ENCODE data around the gene PHRF1. TPM values are rescaled to one million over a fixed set of nuclear protein-coding genes. Genes with fewer than 3 reads are reported as not detected.

Gene PHRF1
- total and polyA plus RNA-seq, 4 donors: 2.4 to 25.2 (median 18.8) TPM

DNA sequence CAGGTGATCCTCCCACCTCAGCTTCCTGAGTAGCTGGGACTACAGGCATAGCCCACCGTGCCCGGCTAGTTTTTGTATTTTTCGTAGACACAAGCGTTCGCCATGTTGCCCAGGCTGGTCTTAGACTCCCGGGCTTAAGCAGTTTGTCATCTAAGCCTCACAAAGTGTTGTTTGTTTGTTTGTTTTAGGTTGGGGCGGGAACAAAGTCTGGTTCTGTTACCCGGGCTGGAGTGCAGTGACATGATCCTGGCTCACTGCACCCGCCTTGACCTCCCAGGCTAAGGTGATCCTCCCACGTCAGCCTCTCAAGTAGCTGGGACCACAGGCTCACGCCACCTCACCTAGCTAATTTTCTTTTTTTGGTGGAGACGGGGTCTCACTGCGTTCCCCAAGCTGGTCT lies 26.9 kb downstream of the PHRF1 start (continued):
- TF ChIP-seq MAX (IDR thresholded peaks at IDR 0.05): no peak
- peak; percentile 41 to 54 for TF ChIP-seq RXRA (IDR thresholded peaks at IDR 0.05)
- TF ChIP-seq HNF4A (conservative IDR thresholded peaks at IDR 0.05): peak; percentile 46 to 61

DNA sequence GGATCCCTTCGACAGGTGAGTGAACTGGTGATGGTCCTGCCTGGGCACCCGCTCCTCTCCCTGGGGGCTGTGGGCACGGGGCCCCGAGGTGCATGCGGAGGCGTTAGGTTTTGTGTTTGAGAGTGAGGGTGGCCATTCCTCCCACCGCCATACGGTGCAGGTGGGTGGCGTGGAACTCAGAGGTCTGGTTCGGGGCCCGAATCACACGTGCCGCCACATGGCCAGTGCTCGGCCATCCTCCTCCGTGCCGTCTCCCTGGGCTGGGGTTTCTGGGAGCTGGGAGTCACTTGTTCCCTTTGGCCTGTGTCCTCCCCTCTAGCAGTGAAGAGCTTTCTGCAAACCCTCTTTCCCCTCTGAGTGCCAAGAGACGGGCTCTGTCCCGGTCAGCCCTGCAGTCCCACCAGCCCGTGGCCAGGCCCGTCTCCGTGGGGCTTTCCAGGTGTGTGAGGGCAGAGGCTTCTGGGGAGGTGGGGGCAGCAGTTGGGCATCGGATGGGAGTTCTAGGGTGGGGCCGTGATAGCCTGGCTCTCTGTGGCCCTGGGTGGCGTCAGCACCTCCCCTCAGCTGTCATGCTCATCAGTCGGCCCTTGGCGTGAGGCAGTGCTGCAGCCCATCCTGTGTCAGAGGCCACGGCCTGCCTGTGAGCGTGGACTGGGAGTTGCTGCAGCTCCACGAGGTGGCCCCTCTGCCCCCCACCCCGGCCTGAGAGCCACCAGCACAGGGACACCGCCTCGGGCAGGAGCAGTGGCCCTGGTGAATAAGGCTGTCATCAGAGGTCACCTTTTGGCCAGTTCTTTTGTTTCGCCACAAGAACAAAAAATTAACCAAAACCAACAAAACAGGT lies 29.2 kb downstream of the PHRF1 start:
- TF ChIP-seq, protein P1, sequence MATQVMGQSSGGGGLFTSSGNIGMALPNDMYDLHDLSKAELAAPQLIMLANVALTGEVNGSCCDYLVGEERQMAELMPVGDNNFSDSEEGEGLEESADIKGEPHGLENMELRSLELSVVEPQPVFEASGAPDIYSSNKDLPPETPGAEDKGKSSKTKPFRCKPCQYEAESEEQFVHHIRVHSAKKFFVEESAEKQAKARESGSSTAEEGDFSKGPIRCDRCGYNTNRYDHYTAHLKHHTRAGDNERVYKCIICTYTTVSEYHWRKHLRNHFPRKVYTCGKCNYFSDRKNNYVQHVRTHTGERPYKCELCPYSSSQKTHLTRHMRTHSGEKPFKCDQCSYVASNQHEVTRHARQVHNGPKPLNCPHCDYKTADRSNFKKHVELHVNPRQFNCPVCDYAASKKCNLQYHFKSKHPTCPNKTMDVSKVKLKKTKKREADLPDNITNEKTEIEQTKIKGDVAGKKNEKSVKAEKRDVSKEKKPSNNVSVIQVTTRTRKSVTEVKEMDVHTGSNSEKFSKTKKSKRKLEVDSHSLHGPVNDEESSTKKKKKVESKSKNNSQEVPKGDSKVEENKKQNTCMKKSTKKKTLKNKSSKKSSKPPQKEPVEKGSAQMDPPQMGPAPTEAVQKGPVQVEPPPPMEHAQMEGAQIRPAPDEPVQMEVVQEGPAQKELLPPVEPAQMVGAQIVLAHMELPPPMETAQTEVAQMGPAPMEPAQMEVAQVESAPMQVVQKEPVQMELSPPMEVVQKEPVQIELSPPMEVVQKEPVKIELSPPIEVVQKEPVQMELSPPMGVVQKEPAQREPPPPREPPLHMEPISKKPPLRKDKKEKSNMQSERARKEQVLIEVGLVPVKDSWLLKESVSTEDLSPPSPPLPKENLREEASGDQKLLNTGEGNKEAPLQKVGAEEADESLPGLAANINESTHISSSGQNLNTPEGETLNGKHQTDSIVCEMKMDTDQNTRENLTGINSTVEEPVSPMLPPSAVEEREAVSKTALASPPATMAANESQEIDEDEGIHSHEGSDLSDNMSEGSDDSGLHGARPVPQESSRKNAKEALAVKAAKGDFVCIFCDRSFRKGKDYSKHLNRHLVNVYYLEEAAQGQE (IDR thresholded peaks at IDR 0.05): no peak
- TF ChIP-seq RXRA (IDR thresholded peaks at IDR 0.05) (no peak), HNF4A (conservative IDR thresholded peaks at IDR 0.05) (no peak), FOXA1 (IDR thresholded peaks at IDR 0.05) (no peak), FOXA2 (IDR thresholded peaks at IDR 0.05) (no peak), TAF1 (conservative IDR thresholded peaks at IDR 0.05) (no peak), RAD21 (IDR thresholded peaks at IDR 0.05) (no peak), SP1 (IDR thresholded peaks at IDR 0.05) (no peak), NR2F2 (IDR thresholded peaks at IDR 0.05) (no peak), MAX (IDR thresholded peaks at IDR 0.05) (no peak), GABPA (IDR thresholded peaks at IDR 0.05 in 1 of 2, conservative IDR thresholded peaks at IDR 0.05 in 1 of 2) (no peak), ATF3 (IDR thresholded peaks at IDR 0.05) (no peak), ZBTB33 (IDR thresholded peaks at IDR 0.05) (no peak), EGR1 (IDR thresholded peaks at IDR 0.05; ENCODE audit: low read depth in 2 of 2) (no peak), HNF4G (IDR thresholded peaks at IDR 0.05) (no peak), YY1 (IDR thresholded peaks at IDR 0.05) (no peak), JUND (IDR thresholded peaks at IDR 0.05) (no peak)
- TF ChIP-seq, protein P2, sequence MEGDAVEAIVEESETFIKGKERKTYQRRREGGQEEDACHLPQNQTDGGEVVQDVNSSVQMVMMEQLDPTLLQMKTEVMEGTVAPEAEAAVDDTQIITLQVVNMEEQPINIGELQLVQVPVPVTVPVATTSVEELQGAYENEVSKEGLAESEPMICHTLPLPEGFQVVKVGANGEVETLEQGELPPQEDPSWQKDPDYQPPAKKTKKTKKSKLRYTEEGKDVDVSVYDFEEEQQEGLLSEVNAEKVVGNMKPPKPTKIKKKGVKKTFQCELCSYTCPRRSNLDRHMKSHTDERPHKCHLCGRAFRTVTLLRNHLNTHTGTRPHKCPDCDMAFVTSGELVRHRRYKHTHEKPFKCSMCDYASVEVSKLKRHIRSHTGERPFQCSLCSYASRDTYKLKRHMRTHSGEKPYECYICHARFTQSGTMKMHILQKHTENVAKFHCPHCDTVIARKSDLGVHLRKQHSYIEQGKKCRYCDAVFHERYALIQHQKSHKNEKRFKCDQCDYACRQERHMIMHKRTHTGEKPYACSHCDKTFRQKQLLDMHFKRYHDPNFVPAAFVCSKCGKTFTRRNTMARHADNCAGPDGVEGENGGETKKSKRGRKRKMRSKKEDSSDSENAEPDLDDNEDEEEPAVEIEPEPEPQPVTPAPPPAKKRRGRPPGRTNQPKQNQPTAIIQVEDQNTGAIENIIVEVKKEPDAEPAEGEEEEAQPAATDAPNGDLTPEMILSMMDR (IDR thresholded peaks at IDR 0.05; ENCODE audit: low read depth, low read length, missing input control): no peak
- no peak overlapping the region for H3K27ac ChIP-seq (ENCODE audit: low read depth in 1 of 2, low read length in 2 of 2)
- DNase-seq (ENCODE audit: low spot score): no peak
- H3K4me3 ChIP-seq (ENCODE audit: low read depth in 1 of 3, low read length in 3 of 3): no peak overlapping the region
- 92% methylated on average over 33 of the region's 33 CpGs for WGBS
- no peak overlapping the region for H3K9ac ChIP-seq (ENCODE audit: low read depth in 1 of 2, low read length in 2 of 2)
- peaks cover 10 to 57% (median 22%) of the 10 kb centered on the region in 4 donors for H3K4me1 ChIP-seq (ENCODE audit: control insufficient read depth in 4 of 4, insufficient read depth in 4 of 4, low read length in 3 of 4)
- peaks cover 33 to 63% (median 37%) of the 10 kb centered on the region in 4 donors for H3K36me3 ChIP-seq (ENCODE audit: control insufficient read depth in 4 of 4, insufficient read depth in 3 of 4, low read depth in 1 of 4, low read length in 3 of 4)
- no peaks in the 10 kb centered on the region for H3K9me3 ChIP-seq (ENCODE audit: control insufficient read depth in 4 of 4, low read length in 3 of 4)
- H3K27me3 ChIP-seq (ENCODE audit: control insufficient read depth in 4 of 4, insufficient read depth in 4 of 4, low read length in 3 of 4): no peaks in the 10 kb centered on the region
